Activated gamma-delta T cell (primary cell): Measurements from ENCODE around the gene GLUD1.
"Not testable (repeated sequence)": the region's sequence is repeated elsewhere in the genome, so short reads cannot be mapped to it uniquely, and the experiment has no call there.

Experiments
- DNase-seq: peaks from one replicate; lab custom pipeline; 2025; lab: John Stamatoyannopoulos, UW

The GLUD1 gene

DNA sequence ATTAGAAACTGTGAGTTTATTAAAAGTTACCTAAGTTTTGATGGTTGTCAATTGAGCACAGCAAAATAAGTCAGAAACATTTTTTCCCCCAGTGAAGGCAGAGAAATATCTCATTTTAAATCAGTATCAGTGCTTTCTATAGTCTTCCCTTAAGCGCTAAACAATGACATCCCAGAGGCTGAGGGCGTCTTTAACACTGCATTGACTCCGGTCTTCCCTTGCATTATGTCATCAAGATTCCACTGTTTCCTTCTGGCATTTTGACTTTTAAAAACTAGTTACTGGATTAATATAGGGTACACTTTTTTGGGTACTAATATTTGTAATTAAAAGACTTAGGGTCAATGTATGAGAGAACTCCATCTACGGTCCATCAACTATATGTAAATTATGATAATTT is 3.9 kb downstream of the GLUD1 start:
- no peak for DNase-seq

DNA sequence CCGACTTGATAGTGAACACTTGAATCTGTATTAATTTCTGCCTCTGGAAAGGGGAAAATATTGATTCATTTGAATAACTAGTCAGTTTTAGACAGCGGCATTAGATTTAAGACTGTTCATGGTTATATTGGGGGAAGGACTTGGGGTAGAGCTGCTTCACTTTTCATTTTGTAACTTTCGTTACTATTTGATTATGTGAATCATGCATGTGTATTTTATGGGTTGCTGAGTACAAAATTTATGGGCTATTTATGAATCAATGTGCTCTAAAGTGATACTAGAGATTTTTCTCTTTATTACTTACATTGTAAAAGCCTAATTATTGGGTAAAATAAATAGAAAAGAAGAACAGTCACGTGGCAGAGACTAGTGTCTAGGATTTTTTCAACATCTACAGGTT is 4.9 kb downstream of the GLUD1 start:
- DNase-seq = no peak

GRCh38 chr10:87085537-87085936 is 9.1 kb downstream of the GLUD1 start:
- no peak for DNase-seq

DNA sequence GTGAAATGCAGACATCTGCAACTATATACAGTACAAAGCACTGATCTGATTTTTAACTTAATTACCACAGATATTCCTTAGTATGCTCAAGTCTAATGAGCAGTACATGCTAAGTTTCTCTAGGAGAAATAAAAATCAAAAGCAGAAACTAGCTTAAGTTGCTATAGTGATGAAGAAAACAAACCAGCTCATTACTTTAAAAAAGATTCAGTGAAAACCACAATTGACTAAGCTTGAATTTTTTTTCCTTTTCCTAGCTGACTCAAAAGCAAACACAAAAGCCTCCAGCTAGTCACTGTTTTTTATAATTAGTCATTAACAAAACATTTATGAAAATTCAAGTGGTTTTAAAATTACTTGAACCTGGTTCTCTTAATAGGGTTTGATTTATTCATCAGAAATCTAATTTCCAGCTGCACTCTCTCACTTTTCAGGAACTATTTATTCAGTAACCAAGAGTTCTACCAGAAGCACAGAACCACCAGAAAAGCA is 10.3 kb downstream of the GLUD1 start:
- not testable (repeated sequence) for DNase-seq

DNA sequence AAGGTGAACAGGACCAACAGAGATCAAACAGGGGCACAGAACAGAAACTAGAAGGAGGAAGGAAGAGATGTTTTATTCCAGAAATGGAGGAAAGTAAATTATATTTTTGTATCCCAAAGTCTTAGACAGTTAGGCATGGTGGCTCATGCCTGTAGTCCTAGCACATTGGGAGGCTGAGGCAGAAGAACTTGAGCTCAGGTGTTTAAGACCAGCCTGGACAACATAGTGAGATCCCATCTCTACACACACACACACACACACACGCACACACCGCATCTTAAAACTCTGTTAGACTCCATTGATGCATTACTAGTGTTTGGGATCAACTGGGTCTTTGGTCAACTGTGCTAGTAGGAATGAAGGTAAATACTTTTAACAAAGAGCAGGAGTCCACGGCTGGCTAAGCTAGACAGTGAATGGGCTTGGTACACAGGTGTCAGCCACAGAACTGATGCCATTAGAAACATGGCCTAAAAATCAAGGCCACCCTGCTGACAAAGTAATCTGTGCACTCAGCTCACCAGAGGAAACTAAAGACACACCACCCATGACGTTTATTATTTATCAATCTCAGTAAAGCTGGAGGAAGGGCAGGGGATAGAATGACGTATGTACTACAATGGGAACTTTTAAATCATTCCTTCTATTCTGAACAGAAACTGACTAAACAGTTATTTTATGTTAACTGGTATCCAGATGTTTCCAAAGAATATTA is 10.9 kb downstream of the GLUD1 start:
- not testable (repeated sequence) for DNase-seq

- DNase-seq = not testable (repeated sequence)
These were observed 12.4 kb downstream of the GLUD1 start for GRCh38 chr10:87082219-87082618.

DNA sequence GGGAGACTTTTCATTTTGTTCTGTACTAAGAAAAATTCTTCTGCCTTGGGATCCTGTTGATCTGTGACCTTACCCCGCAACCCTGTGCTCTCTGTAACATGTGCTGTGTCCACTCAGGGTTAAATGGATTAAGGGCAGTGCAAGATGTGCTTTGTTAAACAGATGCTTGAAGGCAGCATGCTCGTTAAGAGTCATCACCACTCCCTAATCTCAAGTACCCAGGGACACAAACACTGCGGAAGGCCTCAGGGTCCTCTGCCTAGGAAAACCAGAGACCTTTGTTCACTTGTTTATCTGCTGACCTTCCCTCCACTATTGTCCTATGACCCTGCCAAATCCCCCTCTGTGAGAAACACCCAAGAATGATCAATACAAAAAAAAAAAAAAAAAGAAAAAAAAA is 13.1 kb downstream of the GLUD1 start:
- not testable (repeated sequence) for DNase-seq

GRCh38 chr10:87080621-87081020 is 14.0 kb downstream of the GLUD1 start:
- DNase-seq = not testable (repeated sequence)

DNA sequence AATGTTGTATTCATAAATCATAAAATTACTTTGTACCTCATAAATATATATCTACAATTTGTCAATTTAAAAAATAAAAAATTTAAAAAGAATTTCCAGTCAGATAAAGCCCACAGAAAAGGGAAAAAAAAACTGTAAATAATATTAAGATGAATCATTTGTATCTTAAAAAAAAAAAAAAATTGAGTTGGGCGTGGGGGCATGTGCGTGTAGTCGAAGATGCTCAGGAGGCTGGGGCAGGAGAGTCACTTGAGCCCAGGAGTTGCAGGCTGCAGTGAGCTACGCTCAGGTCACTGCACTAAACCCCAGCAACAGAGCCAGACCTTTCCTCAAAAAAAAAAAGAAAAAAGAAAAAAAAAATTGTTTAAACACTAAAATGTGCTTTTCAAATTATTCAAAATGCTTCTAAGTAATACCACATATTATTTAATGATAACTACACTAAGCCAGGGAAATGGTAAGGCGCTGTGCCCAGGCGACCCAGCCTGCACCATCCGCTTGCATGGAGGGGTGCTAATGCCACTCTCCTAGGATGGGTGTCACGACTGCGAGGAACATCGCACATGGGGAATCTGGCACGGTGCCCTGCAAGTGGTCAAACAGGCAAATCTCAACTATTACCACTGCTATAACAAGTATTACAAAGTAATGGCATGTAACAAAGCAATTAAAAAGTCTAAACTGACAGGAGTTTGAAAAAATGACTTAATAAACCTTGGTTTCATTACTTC is 15.4 kb downstream of the GLUD1 start:
- DNase-seq = no peak

DNA sequence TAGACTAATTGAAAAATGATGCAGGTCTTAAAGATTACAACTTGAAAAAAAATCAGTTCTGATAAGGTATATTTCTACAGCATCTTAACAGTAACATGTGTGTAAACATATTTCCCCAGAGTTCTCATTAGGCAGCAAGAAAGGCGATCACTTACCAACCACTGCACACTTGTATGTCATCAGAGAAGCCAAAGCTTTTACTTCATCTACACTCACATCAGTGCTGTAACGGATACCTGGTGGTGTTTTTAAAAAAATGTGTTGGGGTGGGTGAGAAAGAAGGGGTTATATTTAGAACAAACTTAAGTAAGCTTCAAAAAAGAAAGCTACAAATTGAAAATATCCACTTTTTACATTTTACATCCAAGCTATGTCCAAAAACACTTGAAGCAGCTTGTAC is 18.2 kb downstream of the GLUD1 start:
- DNase-seq = not testable (repeated sequence)

DNA sequence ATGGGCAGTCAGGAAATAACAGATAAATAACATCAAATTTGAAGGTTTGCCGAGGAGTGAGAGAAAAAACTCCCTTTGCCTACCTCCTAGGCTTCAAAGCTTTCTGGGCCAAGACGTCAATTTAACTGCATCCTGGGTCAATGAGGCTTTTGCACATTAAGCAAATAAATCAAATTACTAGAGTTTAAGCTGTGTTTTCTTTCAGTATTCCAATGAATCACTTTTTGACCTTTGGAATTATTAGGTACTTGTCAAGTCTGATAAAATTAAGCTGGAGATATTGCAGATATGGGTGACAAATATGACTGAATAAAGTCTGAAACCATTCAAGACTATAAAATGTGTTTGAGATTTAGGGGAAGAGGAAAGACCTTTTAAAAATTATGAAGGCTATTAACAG is 22.2 kb downstream of the GLUD1 start:
- DNase-seq = no peak

- no peak for DNase-seq
These were observed 26.4 kb downstream of the GLUD1 start for GRCh38 chr10:87068281-87068680.

GRCh38 chr10:87066865-87067264 is 27.8 kb downstream of the GLUD1 start:
- no peak for DNase-seq

GRCh38 chr10:87066178-87066577 is 28.5 kb downstream of the GLUD1 start:
- DNase-seq = no peak

GRCh38 chr10:87064651-87065050 is 30.0 kb downstream of the GLUD1 start:
- no peak for DNase-seq

GRCh38 chr10:87060280-87060928 is 34.2 kb downstream of the GLUD1 start:
- no peak for DNase-seq

- no peak for DNase-seq
These were observed 35.2 kb downstream of the GLUD1 start for GRCh38 chr10:87059401-87059800.

- no peak for DNase-seq
These were observed 36.5 kb downstream of the GLUD1 start for GRCh38 chr10:87058171-87058570.

GRCh38 chr10:87054373-87055295 is 40.0 kb downstream of the GLUD1 start:
- DNase-seq = no peak

DNA sequence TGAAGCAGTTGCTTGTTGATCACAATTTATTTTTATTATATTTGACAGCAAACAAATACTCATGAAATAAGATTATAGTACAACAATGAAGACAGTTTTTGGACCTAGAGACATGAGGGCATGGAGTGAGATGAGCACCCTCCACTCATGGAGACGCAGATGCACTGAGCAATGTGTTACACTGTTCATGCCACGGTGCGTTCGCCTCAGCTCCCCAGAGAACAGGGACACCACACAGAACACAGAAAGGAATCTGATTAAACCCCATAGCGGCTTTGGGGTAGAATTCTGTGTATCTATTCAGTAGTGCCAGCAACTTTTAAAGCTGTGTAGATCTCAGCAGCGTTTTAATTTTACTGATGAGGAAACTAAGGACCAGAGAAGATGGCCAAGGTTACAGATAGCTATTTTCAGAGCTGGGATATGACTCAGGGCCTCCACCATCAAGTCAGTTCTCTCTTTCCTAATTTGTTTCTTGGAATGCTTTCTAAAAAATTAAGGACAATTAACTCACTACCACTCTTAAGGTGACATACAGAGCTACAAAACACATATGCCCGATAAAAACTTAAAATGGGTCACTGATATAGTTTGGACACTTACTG is 41.0 kb downstream of the GLUD1 start:
- no peak for DNase-seq

DNA sequence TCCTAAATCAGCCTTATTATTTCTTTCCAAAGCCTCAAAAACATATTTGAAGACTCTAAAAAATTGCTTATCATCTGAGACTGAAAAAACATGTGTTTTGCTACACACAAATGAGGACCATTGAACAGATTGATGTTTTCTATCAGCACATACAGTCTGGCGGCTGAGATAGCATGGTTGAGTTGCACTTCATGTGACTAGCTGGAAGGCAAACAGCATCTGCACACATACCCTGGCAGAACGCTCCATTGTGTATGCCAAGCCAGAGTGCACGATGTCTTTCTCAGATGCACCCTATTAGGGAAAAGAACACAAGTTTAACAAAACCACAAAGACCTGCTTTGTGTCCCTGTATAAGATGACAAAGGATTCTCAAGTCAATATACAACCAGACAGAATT is 41.5 kb downstream of the GLUD1 start:
- DNase-seq = no peak
